ENCODE measurements around the gene TDP1. TPM values are rescaled to one million over a fixed set of nuclear protein-coding genes. Genes with fewer than 3 reads are reported as not detected.
A peak's percentile ranks its signal among the peaks of the same experiment; 100 is the strongest.

Gene TDP1
- total RNA-seq, 1 experiment from 2014 or later: 22.0 TPM

GRCh38 chr14:89927186-89927865 is 28.4 kb upstream of the TDP1 start:
- in situ Hi-C loops (cut with HindIII; ENCODE audit: low pct_unique_long_range_greater_than_20kb, low sequenced_read_pairs): no loop called here
- no peak for DNase-seq (ENCODE audit: low read depth)

GRCh38 chr14:89933002-89933401 is 22.7 kb upstream of the TDP1 start:
- DNase-seq (ENCODE audit: low read depth): no peak
- in situ Hi-C loops (cut with HindIII; ENCODE audit: low pct_unique_long_range_greater_than_20kb, low sequenced_read_pairs): no loop called here

- in situ Hi-C loops (cut with HindIII; ENCODE audit: low pct_unique_long_range_greater_than_20kb, low sequenced_read_pairs): no loop called here
- DNase-seq (ENCODE audit: low read depth): no peak
Measured at GRCh38 chr14:89936654-89937185, 19.0 kb upstream of the TDP1 start.

- DNase-seq (ENCODE audit: low read depth): no peak
- in situ Hi-C loops (cut with HindIII; ENCODE audit: low pct_unique_long_range_greater_than_20kb, low sequenced_read_pairs): no loop called here
Measured at GRCh38 chr14:89941830-89942377, 13.8 kb upstream of the TDP1 start.

GRCh38 chr14:89947344-89947743 is 8.4 kb upstream of the TDP1 start:
- in situ Hi-C loops (cut with HindIII; ENCODE audit: low pct_unique_long_range_greater_than_20kb, low sequenced_read_pairs): no loop called here
- DNase-seq (ENCODE audit: low read depth): no peak

GRCh38 chr14:89952576-89952975 is 3.2 kb upstream of the TDP1 start:
- in situ Hi-C loops (cut with HindIII; ENCODE audit: low pct_unique_long_range_greater_than_20kb, low sequenced_read_pairs): no loop called here
- DNase-seq (ENCODE audit: low read depth): no peak

GRCh38 chr14:89953602-89954001 is 2.1 kb upstream of the TDP1 start:
- DNase-seq (ENCODE audit: low read depth): no peak
- in situ Hi-C loops (cut with HindIII; ENCODE audit: low pct_unique_long_range_greater_than_20kb, low sequenced_read_pairs): no loop called here

- in situ Hi-C loops (cut with HindIII; ENCODE audit: low pct_unique_long_range_greater_than_20kb, low sequenced_read_pairs): no loop called here
- peak; percentile 95 for DNase-seq (ENCODE audit: low read depth)
Measured at GRCh38 chr14:89954070-89955021, 1.4 kb upstream of the TDP1 start, which contains the start of gene EFCAB11. Gene EFCAB11 (minus strand): TSS chr14:89954730. CDS start chr14:89954660, 70 bp downstream.

- DNase-seq (ENCODE audit: low read depth): no peak
- in situ Hi-C loops (cut with HindIII; ENCODE audit: low pct_unique_long_range_greater_than_20kb, low sequenced_read_pairs): no loop called here
Measured at GRCh38 chr14:89955022-89955744, 544 bp upstream of the TDP1 start.

GRCh38 chr14:89956661-89957009 is 908 bp downstream of the TDP1 start:
- DNase-seq (ENCODE audit: low read depth): no peak
- in situ Hi-C loops (cut with HindIII; ENCODE audit: low pct_unique_long_range_greater_than_20kb, low sequenced_read_pairs): no loop called here

GRCh38 chr14:89957376-89957775 is 1.6 kb downstream of the TDP1 start:
- in situ Hi-C loops (cut with HindIII; ENCODE audit: low pct_unique_long_range_greater_than_20kb, low sequenced_read_pairs): no loop called here

GRCh38 chr14:89957791-89958190 is 2.1 kb downstream of the TDP1 start:
- DNase-seq (ENCODE audit: low read depth): no peak
- in situ Hi-C loops (cut with HindIII; ENCODE audit: low pct_unique_long_range_greater_than_20kb, low sequenced_read_pairs): no loop called here

More at GRCh38 chr14:89957376-89957775, 1.6 kb downstream of the TDP1 start:
- no peak for DNase-seq (ENCODE audit: low read depth)

GRCh38 chr14:89958966-89959365 is 3.2 kb downstream of the TDP1 start:
- no peak for DNase-seq (ENCODE audit: low read depth)
- in situ Hi-C loops (cut with HindIII; ENCODE audit: low pct_unique_long_range_greater_than_20kb, low sequenced_read_pairs): no loop called here

- in situ Hi-C loops (cut with HindIII; ENCODE audit: low pct_unique_long_range_greater_than_20kb, low sequenced_read_pairs): no loop called here
Measured at GRCh38 chr14:89959853-89960445, 4.2 kb downstream of the TDP1 start.

GRCh38 chr14:89960914-89961313 is 5.2 kb downstream of the TDP1 start:
- in situ Hi-C loops (cut with HindIII; ENCODE audit: low pct_unique_long_range_greater_than_20kb, low sequenced_read_pairs): no loop called here
- DNase-seq (ENCODE audit: low read depth): no peak

More at GRCh38 chr14:89959853-89960445, 4.2 kb downstream of the TDP1 start:
- no peak for DNase-seq (ENCODE audit: low read depth)

- DNase-seq (ENCODE audit: low read depth): no peak
- in situ Hi-C loops (cut with HindIII; ENCODE audit: low pct_unique_long_range_greater_than_20kb, low sequenced_read_pairs): no loop called here
Measured at GRCh38 chr14:89963288-89963978, 7.7 kb downstream of the TDP1 start.

GRCh38 chr14:89965839-89966238 is 10.1 kb downstream of the TDP1 start:
- in situ Hi-C loops (cut with HindIII; ENCODE audit: low pct_unique_long_range_greater_than_20kb, low sequenced_read_pairs): no loop called here
- no peak for DNase-seq (ENCODE audit: low read depth)
